ENCODE data around the gene NRXN3. TPM values are rescaled to one million over a fixed set of nuclear protein-coding genes. Genes with fewer than 3 reads are reported as not detected.

NRXN3 gene
- total RNA-seq, 3 donors from 2014 or later: 2.1 to 27.3 (median 2.6) TPM

DNA sequence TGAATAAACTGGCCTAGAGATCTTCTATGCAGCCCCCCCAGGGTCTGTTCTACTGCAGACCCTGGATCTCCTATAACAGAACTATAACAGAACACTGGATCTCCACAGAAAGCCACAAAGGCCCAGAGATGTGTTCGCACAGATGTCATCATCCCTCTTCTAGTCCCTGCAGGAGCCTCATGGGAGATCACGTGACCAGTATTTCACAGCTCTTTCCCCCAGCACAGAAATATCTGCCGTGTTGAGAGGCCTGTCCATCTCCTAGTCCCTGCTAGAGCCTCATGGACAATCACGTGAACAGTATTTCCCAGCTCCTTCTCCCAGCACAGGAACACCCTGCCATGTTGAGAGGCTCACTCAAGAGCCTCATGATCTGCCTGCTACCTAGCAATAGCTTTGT, 331.7 kb downstream of the NRXN3 start:
- no peaks in the 10 kb centered on the region for H3K4me1 ChIP-seq (ENCODE audit: low read depth)
- H3K4me3 ChIP-seq: no peak overlapping the region
- DNase-seq (no peak), ATAC-seq (no peak)
- intact Hi-C loops (cut with DNase I, micrococcal nuclease): no loop called here
- H3K36me3 ChIP-seq (ENCODE audit: low read depth): no peaks in the 10 kb centered on the region
- H3K9me3 ChIP-seq: no peaks in the 10 kb centered on the region
- TF ChIP-seq, protein P1, sequence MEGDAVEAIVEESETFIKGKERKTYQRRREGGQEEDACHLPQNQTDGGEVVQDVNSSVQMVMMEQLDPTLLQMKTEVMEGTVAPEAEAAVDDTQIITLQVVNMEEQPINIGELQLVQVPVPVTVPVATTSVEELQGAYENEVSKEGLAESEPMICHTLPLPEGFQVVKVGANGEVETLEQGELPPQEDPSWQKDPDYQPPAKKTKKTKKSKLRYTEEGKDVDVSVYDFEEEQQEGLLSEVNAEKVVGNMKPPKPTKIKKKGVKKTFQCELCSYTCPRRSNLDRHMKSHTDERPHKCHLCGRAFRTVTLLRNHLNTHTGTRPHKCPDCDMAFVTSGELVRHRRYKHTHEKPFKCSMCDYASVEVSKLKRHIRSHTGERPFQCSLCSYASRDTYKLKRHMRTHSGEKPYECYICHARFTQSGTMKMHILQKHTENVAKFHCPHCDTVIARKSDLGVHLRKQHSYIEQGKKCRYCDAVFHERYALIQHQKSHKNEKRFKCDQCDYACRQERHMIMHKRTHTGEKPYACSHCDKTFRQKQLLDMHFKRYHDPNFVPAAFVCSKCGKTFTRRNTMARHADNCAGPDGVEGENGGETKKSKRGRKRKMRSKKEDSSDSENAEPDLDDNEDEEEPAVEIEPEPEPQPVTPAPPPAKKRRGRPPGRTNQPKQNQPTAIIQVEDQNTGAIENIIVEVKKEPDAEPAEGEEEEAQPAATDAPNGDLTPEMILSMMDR (IDR thresholded peaks at IDR 0.05): no peak

DNA sequence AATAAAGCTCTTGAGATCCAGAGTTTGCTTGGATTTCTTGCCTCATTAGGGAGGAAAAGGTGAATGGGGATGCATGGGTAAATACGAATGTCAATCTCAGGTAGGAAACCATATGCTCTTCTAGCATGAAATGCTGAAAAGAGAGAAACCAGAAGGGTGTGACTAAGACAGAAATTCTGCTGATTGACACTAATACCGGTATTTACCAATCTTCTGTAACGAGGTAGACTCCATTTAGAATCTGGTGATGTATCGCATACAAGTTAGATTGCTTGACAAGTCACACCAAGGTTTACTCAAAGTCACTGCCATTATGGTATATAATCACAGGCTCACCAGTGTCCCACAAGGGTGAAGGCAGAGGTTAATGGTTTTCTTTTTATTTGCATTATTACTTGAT, 337.9 kb downstream of the NRXN3 start:
- DNase-seq: no peak
- Histone ChIP-seq H3K4me3 (no peak overlapping the region), H3K4me1 (ENCODE audit: low read depth) (no peaks in the 10 kb centered on the region), H3K36me3 (ENCODE audit: low read depth) (no peaks in the 10 kb centered on the region), H3K9me3 (no peaks in the 10 kb centered on the region)
- intact Hi-C loops (cut with DNase I, micrococcal nuclease): no loop called here
- TF ChIP-seq, protein P1 (IDR thresholded peaks at IDR 0.05): no peak
- no peak for ATAC-seq

DNA sequence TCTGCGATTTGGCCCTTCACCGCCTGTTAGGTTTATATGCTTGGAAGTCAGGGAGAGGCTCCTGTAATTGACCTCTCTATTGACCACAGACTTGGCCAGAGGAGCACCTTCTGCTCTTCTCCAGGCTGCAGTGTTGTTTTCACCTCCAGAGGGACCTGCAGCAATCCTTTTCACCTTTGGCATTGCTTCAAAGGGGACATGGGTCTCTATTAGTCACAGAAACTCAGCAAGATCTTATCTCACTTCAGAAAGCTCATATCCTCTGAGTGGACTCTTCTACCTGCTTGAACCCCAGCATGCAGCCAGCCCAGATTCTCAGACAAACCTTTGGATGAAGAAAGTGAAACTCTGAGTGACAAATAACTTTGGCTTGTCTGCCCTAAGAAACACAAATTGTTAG, 339.3 kb downstream of the NRXN3 start:
- Histone ChIP-seq H3K4me3 (no peak overlapping the region), H3K4me1 (ENCODE audit: low read depth) (no peaks in the 10 kb centered on the region), H3K36me3 (ENCODE audit: low read depth) (no peaks in the 10 kb centered on the region), H3K9me3 (no peaks in the 10 kb centered on the region)
- DNase-seq (no peak), ATAC-seq (no peak)
- intact Hi-C loops (cut with DNase I, micrococcal nuclease): no loop called here
- TF ChIP-seq, protein P1 (IDR thresholded peaks at IDR 0.05): no peak

DNA sequence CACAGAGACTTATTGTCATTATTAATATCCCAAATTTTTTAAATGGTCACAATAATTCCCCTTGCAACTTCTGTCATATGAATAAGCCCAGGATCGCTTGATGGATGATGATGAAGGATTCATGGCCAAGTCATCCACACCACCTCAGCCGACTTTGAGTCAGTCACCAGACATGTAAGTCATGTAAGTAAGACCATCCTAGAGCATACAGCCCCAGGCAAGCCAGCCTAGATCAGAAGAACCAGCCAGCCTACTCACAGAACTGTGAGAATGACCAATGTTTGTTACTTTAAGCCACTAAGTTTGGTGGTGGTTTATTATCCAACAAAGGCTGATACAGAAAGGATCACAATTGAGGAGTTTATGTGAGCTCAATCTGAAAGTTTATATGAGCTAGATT, 341.8 kb downstream of the NRXN3 start:
- Histone ChIP-seq H3K4me3 (no peak overlapping the region), H3K36me3 (ENCODE audit: low read depth) (no peaks in the 10 kb centered on the region), H3K4me1 (ENCODE audit: low read depth) (no peaks in the 10 kb centered on the region), H3K9me3 (no peaks in the 10 kb centered on the region)
- TF ChIP-seq, protein P1 (IDR thresholded peaks at IDR 0.05): no peak
- no peak for ATAC-seq
- DNase-seq: no peak
- intact Hi-C loops (cut with DNase I, micrococcal nuclease): no loop called here

DNA sequence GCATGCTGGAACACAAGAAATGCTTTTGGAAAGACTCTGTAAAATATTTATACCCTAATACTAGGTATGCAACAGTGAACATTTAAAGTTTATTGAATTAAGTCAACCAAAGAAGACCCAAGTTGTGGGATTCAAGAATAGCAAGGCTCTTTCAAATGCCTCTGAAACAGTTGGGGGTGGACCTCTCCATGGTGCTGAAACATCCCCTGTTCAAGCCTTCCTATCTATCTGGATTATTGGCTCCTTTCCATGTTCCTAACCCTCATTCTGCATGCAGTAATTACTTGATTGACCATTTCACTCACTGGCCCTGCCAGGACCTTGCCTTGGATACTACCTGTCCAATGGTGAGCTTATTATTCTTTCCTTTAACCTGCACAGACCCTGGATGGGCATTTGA, 349.7 kb downstream of the NRXN3 start:
- Histone ChIP-seq H3K9me3 (no peaks in the 10 kb centered on the region), H3K4me3 (no peak overlapping the region), H3K36me3 (ENCODE audit: low read depth) (no peaks in the 10 kb centered on the region), H3K4me1 (ENCODE audit: low read depth) (no peaks in the 10 kb centered on the region)
- TF ChIP-seq, protein P1 (IDR thresholded peaks at IDR 0.05): no peak
- intact Hi-C loops (cut with DNase I, micrococcal nuclease): no loop called here
- ATAC-seq (no peak), DNase-seq (peak in 1 of 3 donors; percentile 57)

DNA sequence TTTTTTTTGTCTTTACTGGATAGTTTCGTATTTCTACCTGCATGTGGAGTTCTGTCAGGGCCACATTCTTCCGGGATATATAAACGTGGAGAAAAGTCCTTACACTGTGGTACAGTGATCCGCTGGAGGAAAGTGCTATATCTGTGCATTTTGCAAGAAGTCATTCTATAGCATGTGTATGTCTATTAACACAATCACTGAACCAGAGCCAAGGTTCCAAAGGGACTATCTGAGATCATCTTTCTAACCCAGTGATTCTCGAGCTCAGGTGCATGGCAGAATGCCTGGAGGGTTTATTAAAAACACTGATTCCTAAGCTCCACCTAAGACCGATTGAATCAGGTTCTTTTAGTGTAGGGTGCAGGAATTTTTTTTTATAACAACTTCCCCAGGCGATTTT, 354.0 kb downstream of the NRXN3 start:
- DNase-seq: no peak
- no peaks in the 10 kb centered on the region for H3K36me3 ChIP-seq (ENCODE audit: low read depth)
- no peaks in the 10 kb centered on the region for H3K9me3 ChIP-seq
- TF ChIP-seq, protein P1 (IDR thresholded peaks at IDR 0.05): no peak
- no peak overlapping the region for H3K4me3 ChIP-seq
- no peaks in the 10 kb centered on the region for H3K4me1 ChIP-seq (ENCODE audit: low read depth)
- ATAC-seq: no peak
- intact Hi-C loops (cut with DNase I, micrococcal nuclease): no loop called here
